ENCODE results near the gene RAB11FIP4.
"Not testable (repeated sequence)": the region's sequence is repeated elsewhere in the genome, so short reads cannot be mapped to it uniquely, and the experiment has no call there.

RAB11FIP4 gene

GRCh38 chr17:31433811-31434726 is 42.6 kb downstream of the RAB11FIP4 start:
- FAIRE-seq, result no peak

DNA sequence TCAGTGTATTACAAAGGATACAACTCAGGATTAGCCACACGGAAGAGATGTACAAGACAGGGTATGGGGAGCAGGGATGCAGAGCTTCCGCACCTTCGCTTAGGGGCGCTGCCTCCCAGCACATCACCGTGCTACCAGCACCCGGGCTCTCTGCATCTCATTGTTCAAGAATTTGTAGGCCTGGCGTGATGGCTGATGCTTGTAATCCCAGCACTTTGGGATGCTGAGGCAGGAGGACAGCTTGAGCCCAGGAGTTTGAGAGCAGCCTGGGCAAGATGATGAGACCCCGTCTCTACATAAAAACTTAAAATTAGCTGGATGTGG is 43.2 kb downstream of the RAB11FIP4 start:
- FAIRE-seq, result no peak

GRCh38 chr17:31435581-31435980 is 44.1 kb downstream of the RAB11FIP4 start:
- FAIRE-seq, result no peak

DNA sequence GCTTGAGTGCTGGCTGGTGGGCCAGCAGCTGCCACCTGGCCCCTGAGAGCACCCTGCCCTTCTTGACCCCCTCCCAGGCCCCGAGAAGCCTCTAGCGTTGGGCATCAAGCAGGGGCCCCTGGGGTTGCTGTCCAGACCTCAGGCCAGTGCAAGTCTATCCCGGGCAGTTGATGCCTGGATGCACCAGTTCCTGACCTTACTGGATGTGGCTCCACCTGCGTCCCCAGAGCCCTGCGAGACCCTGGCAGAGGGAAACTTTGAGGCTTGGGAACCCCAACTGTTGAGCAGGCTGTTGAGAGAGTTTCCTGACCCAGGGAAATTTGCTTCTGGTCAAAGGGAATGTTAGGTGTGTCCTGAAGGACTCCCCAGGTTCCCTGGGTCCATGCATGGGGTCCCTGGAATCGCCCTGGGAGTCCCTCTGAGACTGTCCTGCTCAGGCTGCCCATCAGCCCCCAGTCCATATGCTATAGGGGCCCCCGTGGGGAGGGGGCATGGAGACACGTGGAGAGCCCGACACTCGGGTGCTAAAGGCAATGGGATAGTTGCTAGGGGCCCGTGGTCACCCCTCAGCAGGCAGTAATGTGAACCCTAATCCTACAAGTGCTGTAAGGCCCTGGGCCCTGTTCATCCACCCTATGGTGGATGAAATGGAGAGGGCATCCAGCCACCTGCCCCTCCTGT is 46.4 kb downstream of the RAB11FIP4 start:
- FAIRE-seq, result no peak

GRCh38 chr17:31439716-31440115 is 48.2 kb downstream of the RAB11FIP4 start:
- no peak for FAIRE-seq

GRCh38 chr17:31442276-31442675 is 50.8 kb downstream of the RAB11FIP4 start:
- FAIRE-seq, result no peak

- not testable (repeated sequence) for FAIRE-seq
Observed at GRCh38 chr17:31442856-31443255, 51.4 kb downstream of the RAB11FIP4 start.

GRCh38 chr17:31443386-31443785 is 51.9 kb downstream of the RAB11FIP4 start:
- FAIRE-seq, result no peak

- no peak for FAIRE-seq
Observed at GRCh38 chr17:31444026-31444425, 52.6 kb downstream of the RAB11FIP4 start.

DNA sequence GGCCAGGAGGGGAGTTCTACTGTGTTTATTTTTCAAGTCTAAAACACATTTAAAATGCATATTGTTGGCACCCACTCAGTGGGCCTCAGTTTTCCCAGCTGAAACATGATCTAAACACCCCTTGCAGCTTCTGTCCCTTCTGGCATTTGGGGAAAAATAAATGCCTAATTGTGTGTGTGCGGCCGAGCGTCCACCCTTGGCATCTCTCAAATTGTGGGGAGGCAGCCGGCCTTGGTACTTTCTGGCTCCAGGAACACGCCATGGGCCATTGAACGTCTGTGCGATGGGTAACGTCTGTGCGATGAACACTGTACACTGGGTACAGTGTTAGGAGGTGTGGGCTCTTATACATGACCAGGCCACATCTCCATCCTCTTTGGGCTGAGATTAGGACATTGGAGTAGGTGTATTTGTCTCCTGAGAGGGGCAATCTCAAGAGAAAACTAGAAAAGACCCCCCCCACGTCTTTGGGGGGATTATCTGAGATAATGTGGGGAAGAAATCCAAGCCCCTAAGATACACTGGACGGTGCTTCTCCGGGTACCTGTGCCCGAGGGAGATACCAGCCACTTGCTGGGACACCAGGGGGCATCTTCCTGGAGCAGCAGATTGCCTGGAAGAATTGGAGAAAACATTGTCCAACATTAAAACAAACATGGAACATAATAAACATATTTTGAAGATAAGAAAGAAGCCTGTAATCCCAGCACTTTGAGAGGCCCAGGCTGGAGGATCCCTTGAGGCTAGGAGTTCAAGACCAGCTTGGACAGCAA is 54.9 kb downstream of the RAB11FIP4 start:
- FAIRE-seq, result no peak

- FAIRE-seq, result no peak
Observed at GRCh38 chr17:31448467-31449077, 57.1 kb downstream of the RAB11FIP4 start.

GRCh38 chr17:31449111-31449510 is 57.6 kb downstream of the RAB11FIP4 start:
- FAIRE-seq, result no peak

DNA sequence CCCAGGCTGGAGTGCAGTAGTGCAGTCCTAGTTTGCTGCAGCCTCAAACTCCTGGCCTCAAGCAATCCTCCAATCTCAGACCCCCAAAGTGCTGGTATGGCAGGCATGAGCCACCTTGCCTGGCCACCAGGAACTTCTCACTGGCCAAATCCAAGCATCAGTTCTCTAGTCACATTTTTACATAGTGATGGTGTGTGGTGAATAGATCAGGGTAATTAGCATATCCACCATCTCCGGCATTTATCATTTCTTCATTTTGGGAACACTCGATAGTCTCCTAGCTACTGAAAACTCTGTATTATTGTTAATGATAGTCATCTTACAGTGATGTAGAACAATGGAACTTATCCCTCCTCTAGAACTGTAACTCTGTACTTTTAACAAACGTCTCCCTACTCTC is 58.3 kb downstream of the RAB11FIP4 start:
- no peak for FAIRE-seq

GRCh38 chr17:31452101-31452500 is 60.6 kb downstream of the RAB11FIP4 start:
- FAIRE-seq, result no peak

DNA sequence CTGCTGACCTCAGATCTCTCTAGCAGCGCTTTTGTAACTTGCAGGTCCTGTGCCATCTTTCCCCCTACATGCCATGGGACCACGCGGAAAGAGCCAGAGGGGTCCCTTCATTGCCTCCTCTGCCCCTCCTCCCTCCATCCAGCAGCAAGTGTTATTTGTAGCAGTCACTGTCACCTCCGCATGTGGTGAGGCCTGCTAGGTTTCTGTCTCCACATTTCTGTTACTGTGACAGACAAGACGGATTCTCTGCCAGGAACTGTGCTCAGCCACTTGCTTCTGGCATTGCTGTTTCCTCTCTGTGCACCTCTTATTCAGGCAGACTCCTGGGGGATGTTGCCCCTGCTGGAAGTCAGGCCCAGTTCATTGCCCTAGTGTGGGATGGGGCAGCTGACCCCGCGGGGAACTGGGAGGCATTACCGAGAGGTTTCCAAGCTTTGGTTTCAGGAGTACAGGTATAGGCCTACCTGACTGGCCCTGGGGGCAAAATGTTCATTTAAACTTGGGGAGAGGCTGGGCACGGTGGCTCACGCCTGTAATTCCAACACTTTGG is 61.2 kb downstream of the RAB11FIP4 start:
- no peak for FAIRE-seq

DNA sequence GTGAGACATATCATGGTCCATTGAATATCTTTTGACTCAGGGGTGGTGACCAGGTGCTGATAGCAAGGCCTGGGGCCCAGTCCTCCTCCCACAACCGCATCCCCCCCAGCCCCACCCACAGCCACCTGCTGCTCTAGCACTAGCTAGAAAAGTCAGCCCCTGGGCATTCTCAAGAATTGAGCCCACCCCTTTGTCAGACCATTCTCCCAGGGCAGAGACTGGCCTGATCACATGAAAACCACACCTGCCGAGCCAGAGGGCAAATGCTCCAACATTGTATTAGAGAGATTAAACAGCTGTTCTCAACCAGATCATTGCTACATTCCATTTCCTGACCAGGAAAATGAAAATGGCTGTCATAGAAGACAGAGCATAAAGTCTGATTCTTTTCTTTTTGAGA is 62.4 kb downstream of the RAB11FIP4 start:
- FAIRE-seq, result no peak

- FAIRE-seq, result no peak
Observed at GRCh38 chr17:31456814-31457213, 65.3 kb downstream of the RAB11FIP4 start.

GRCh38 chr17:31457391-31458234 is 66.1 kb downstream of the RAB11FIP4 start:
- no peak for FAIRE-seq

DNA sequence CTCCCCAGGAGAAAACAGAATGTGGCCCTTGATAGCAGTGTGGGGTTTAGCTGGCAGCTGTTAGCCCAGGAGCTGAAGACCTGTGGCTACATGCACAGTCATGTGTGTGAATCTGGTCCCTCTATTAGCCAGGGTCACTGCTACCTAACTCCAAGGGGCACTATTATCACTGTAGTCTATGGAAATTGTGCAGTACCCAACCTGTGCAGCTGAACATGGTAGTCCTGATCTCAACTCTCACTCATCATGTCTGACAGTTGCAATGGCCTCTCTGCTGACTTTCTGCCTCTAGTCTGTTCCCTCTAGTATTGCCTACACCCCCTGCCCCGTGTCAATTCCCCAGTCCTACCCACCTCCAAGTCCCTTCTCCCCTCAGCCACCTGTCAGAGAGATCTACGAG is 67.4 kb downstream of the RAB11FIP4 start:
- FAIRE-seq, result no peak

DNA sequence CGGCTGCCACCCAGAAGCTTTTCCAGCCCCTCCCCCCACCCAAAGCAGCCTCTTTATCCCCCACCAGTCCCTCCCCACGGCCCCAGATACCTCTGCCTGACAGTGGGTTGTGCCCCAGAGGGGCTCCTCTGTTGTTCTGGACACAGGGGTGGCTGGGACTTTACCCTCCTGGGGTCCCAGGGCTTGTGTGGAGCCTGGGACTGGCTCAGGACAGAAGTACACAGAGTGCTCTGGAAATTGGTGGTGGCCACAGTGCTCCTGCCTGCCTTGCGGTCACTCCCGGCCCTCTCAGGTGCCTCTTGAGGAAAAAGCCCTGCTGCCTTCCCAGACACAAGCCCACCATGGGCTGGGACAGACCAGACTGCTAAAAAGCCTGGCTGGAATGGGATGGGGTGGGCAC is 68.2 kb downstream of the RAB11FIP4 start:
- no peak for FAIRE-seq

DNA sequence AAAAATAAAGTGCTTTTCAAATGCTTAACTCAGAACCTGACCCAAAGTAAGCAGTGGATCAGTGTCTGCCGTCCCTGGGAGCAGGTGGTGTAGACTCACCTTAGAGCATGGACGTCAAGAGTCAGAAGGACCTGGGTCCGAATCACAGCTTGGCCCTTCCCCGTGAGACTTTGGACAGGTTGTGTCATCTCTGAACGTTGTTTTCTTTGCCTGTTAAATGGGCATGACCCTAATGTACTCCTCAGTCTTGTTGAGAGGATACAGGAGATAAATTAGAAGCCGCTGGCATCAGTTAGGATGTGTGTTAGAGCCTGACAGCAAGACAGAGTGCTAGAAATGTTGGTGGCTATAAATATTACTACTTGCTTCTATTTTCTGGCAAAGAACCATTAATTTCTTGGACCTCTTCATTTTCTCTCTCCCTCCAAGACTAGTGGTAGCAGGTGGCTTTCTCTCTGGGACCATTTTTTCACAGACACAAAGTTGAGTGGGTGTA is 68.8 kb downstream of the RAB11FIP4 start:
- no peak for FAIRE-seq

All from G401.6 (cell line).